Measurements from ENCODE around the gene EXOC3L1.

- TF ChIP-seq, protein P1, sequence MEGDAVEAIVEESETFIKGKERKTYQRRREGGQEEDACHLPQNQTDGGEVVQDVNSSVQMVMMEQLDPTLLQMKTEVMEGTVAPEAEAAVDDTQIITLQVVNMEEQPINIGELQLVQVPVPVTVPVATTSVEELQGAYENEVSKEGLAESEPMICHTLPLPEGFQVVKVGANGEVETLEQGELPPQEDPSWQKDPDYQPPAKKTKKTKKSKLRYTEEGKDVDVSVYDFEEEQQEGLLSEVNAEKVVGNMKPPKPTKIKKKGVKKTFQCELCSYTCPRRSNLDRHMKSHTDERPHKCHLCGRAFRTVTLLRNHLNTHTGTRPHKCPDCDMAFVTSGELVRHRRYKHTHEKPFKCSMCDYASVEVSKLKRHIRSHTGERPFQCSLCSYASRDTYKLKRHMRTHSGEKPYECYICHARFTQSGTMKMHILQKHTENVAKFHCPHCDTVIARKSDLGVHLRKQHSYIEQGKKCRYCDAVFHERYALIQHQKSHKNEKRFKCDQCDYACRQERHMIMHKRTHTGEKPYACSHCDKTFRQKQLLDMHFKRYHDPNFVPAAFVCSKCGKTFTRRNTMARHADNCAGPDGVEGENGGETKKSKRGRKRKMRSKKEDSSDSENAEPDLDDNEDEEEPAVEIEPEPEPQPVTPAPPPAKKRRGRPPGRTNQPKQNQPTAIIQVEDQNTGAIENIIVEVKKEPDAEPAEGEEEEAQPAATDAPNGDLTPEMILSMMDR (IDR thresholded peaks at IDR 0.05; ENCODE audit: insufficient read depth, low read depth, low read length): no peak
- no peak for TF ChIP-seq EZH2 (IDR thresholded peaks at IDR 0.05; ENCODE audit: insufficient read depth, low read length)
Observed at GRCh38 chr16:67236563-67237395, 46.8 kb upstream of the EXOC3L1 start.

Measured in astrocyte (in vitro differentiated cells and primary cell).